Limb (tissue), 2 donors: ENCODE results near the gene ATG9B.
"Not testable (repeated sequence)": the region's sequence is repeated elsewhere in the genome, so short reads cannot be mapped to it uniquely, and the experiment has no call there.

Source experiments
- DNase-seq, 2 donors: peaks; one replicate each; pipeline ENCODE4 v3.0.0-alpha.2; 2016; ENCODE audit errors: extremely low spot score in 2 of 2

ATG9B gene

GRCh38 chr7:151017953-151018420, 6.3 kb downstream of the ATG9B start:
- DNase-seq: peak; percentile 56 to 93

GRCh38 chr7:151017370-151017952, 6.8 kb downstream of the ATG9B start:
- DNase-seq: no peak

GRCh38 chr7:151016942-151017341, 7.4 kb downstream of the ATG9B start:
- no peak for DNase-seq

GRCh38 chr7:151016505-151016904, 7.8 kb downstream of the ATG9B start:
- DNase-seq: no peak

- DNase-seq: no peak
Observed at GRCh38 chr7:151015967-151016366, 8.3 kb downstream of the ATG9B start.

- DNase-seq: no peak
Observed at GRCh38 chr7:151014950-151015349, 9.3 kb downstream of the ATG9B start.

GRCh38 chr7:151013733-151014497, 10.4 kb downstream of the ATG9B start:
- peak; percentile 79 to 90 for DNase-seq

- DNase-seq: no peak
Observed at GRCh38 chr7:151013356-151013732, 10.9 kb downstream of the ATG9B start.

- DNase-seq: peak; percentile 59 to 71
Observed at GRCh38 chr7:151012911-151013347, 11.4 kb downstream of the ATG9B start.

- DNase-seq: no peak
Observed at GRCh38 chr7:151012031-151012692, 12.1 kb downstream of the ATG9B start.

- not testable (repeated sequence) for DNase-seq
Observed at GRCh38 chr7:151011616-151012015, 12.7 kb downstream of the ATG9B start.

GRCh38 chr7:151011097-151011409, 13.2 kb downstream of the ATG9B start:
- no peak for DNase-seq

GRCh38 chr7:151010307-151011096, 13.8 kb downstream of the ATG9B start:
- DNase-seq: no peak

GRCh38 chr7:151010037-151010306, 14.3 kb downstream of the ATG9B start:
- no peak for DNase-seq

- no peak for DNase-seq
Observed at GRCh38 chr7:151009327-151010036, 14.8 kb downstream of the ATG9B start.

- peak in 1 of 2 donors; percentile 71 for DNase-seq
Observed at GRCh38 chr7:151008511-151009323, 15.6 kb downstream of the ATG9B start.

- DNase-seq: no peak
Observed at GRCh38 chr7:151008143-151008510, 16.2 kb downstream of the ATG9B start.

GRCh38 chr7:151007469-151007898, 16.8 kb downstream of the ATG9B start:
- DNase-seq: peak in 1 of 2 donors; percentile 32

GRCh38 chr7:151006590-151007300, 17.5 kb downstream of the ATG9B start:
- peak in 1 of 2 donors; percentile 30 for DNase-seq

- no peak for DNase-seq
Observed at GRCh38 chr7:151005566-151005965, 18.7 kb downstream of the ATG9B start.
